ENCODE data around the gene RFTN2. TPM values are rescaled to one million over a fixed set of nuclear protein-coding genes. Genes with fewer than 3 reads are reported as not detected.
"Not testable (repeated sequence)": the region's sequence is repeated elsewhere in the genome, so short reads cannot be mapped to it uniquely, and the experiment has no call there.

Gene RFTN2
- total and polyA plus RNA-seq, 8 donors, result 4.5 to 35.2 (median 20.4) TPM

DNA sequence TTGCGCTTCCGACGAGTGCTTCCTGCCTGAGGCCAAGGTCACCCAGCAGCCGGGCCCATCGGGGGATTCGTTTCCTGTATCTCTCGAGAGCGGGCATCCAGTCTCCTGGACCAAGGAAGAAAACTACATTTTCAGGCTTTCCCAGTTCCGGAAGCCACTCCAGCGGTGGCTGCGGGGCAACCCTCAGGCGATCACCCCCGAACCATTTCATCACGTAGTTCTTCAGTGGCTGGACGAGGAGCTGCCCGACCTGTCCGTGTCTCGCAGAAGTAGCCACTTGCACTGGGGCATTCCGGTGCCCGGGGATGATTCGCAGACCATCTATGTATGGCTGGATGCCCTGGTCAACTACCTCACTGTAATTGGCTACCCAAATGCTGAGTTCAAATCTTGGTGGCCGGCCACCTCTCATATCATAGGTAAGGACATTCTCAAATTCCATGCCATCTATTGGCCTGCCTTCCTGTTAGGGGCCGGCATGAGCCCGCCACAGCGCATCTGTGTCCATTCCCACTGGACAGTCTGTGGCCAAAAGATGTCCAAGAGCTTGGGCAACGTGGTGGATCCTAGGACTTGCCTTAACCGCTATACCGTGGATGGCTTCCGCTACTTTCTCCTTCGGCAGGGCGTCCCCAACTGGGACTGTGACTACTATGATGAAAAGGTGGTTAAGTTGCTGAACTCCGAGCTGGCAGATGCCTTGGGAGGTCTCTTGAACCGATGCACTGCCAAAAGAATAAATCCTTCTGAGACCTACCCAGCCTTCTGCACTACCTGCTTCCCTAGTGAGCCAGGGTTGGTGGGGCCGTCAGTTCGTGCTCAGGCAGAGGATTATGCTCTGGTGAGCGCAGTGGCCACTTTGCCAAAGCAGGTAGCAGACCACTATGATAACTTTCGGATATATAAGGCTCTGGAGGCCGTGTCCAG lies 30.8 kb upstream of the RFTN2 start:
- TF ChIP-seq, protein P1, sequence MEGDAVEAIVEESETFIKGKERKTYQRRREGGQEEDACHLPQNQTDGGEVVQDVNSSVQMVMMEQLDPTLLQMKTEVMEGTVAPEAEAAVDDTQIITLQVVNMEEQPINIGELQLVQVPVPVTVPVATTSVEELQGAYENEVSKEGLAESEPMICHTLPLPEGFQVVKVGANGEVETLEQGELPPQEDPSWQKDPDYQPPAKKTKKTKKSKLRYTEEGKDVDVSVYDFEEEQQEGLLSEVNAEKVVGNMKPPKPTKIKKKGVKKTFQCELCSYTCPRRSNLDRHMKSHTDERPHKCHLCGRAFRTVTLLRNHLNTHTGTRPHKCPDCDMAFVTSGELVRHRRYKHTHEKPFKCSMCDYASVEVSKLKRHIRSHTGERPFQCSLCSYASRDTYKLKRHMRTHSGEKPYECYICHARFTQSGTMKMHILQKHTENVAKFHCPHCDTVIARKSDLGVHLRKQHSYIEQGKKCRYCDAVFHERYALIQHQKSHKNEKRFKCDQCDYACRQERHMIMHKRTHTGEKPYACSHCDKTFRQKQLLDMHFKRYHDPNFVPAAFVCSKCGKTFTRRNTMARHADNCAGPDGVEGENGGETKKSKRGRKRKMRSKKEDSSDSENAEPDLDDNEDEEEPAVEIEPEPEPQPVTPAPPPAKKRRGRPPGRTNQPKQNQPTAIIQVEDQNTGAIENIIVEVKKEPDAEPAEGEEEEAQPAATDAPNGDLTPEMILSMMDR (IDR thresholded peaks at IDR 0.05), result no peak
- Histone ChIP-seq H3K27me3 (no peaks in the 10 kb centered on the region), H3K4me1 (peaks cover 25 to 42% of the 10 kb centered on the region in 2 donors), H3K9me3 (no peaks in the 10 kb centered on the region), H3K36me3 (no peaks in the 10 kb centered on the region), H3K4me3 (peak overlapping the region; percentile 86 to 97), H3K27ac (peak overlapping the region; percentile 46 to 87)
- ATAC-seq (peak; percentile 8), DNase-seq (peak in 2 of 4 donors; percentile 1 to 17)
- intact Hi-C loops (cut with DNase I), result no loop called here

DNA sequence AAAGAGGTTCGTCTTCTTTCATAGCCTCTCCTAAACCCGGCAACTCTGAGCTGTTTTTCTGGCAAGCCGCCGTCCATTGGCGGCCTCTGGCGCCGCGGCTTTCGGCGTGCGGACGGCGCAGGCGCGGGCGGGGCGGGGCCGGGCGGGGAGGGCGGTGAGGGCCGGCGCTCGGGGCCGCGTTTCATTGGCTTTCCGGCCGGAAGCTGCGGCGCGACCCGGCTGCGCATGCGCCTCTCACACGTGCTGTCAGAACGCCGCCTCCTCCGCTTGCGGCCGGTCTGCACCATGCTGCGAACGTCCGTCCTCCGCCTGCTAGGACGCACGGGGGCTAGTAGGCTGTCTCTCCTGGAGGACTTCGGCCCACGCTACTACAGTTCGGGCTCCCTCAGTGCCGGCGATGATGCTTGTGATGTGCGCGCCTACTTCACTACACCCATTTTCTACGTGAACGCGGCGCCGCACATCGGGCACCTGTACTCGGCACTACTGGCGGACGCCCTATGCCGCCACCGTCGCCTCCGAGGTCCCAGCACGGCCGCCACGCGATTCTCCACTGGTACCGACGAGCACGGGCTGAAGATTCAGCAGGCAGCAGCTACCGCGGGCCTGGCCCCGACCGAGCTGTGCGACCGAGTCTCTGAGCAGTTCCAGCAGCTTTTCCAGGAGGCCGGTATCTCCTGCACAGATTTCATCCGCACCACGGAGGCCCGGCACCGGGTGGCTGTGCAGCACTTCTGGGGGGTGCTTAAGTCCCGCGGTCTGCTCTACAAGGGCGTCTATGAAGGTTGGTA lies 29.9 kb upstream of the RFTN2 start, which contains the start of gene MARS2:
TSS of gene MARS2 (plus strand) at position 249 of the 791 bp plus-strand sequence. CDS start at position 286, 37 bp downstream.
- intact Hi-C loops (cut with DNase I), result no loop called here
- ATAC-seq (peak; percentile 95), DNase-seq (peak; percentile 91 to 97 (median 96))
- Histone ChIP-seq H3K36me3 (no peaks in the 10 kb centered on the region), H3K27me3 (no peaks in the 10 kb centered on the region), H3K4me1 (peaks cover 25 to 42% of the 10 kb centered on the region in 2 donors), H3K27ac (peak within 1 kb of the TSS; percentile 78 to 87), H3K9me3 (no peaks in the 10 kb centered on the region), H3K4me3 (peak within 1 kb of the TSS; percentile 86 to 97)
- TF ChIP-seq, protein P1 (IDR thresholded peaks at IDR 0.05), result no peak

DNA sequence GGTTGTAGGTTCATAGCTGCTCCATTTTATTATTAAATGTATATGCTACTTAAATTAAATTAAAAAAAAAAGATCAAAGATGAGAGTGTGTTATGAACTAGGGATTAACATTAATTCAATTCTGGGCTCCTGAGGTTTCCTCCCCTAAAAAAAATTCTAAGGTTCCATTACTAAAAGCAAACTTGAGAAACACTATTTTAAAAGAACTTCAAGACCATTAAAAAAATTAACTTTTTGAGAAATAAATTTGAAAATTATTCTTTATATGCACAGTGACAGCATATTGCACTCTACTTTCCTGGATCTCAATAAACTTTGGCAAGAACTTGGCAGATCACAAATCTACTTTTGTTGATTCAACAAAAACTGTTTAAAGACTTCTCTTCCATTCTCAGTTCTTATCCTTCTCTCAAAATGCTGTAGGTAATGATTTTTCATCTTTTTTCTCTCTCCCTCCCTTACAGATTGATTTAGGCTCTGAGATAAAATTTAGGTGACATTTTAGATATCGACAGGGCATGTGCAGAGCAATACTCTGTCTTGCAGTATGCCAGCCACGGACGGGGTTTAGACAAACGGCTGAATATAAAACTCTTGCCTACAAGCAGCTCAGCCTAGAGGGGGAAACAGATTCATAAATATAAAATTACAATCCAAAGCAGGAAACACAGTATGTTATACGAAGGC lies 29.2 kb upstream of the RFTN2 start:
- Histone ChIP-seq H3K9me3 (no peaks in the 10 kb centered on the region), H3K27ac (peak overlapping the region; percentile 78 to 87), H3K36me3 (no peaks in the 10 kb centered on the region), H3K4me1 (peaks cover 25 to 42% of the 10 kb centered on the region in 2 donors), H3K27me3 (no peaks in the 10 kb centered on the region), H3K4me3 (peak overlapping the region; percentile 30 to 86)
- DNase-seq, result no peak
- peak; percentile 48 for ATAC-seq
- TF ChIP-seq, protein P1 (IDR thresholded peaks at IDR 0.05), result no peak
- intact Hi-C loops (cut with DNase I), result no loop called here

DNA sequence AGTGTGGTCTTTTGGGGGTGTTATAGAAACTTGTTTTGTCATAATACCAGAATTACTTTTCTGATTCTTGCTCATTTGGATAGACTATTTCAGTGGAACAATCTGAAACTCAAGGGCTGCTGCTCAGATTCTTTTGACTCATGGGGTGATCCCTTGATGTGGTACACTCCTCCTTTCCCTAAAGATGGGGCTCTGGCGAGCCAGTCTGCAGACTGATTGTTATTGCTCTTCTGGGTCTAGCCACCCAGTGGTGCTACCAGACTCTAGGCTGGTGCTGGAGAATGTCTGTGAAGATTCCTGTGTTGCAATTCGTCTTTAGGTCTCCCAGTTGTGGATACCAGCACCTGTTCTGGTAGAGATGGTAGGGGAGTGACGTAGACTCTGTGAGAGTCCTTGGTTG lies 25.6 kb upstream of the RFTN2 start:
- no peaks in the 10 kb centered on the region for H3K27me3 ChIP-seq
- ATAC-seq (no peak), DNase-seq (no peak)
- peaks cover 0 to 11% of the 10 kb centered on the region in 2 donors for H3K4me1 ChIP-seq
- no peak overlapping the region for H3K27ac ChIP-seq
- H3K36me3 ChIP-seq, result no peaks in the 10 kb centered on the region
- intact Hi-C loops (cut with DNase I), result no loop called here
- no peak overlapping the region for H3K4me3 ChIP-seq
- TF ChIP-seq, protein P1 (IDR thresholded peaks at IDR 0.05), result no peak
- H3K9me3 ChIP-seq, result no peaks in the 10 kb centered on the region

DNA sequence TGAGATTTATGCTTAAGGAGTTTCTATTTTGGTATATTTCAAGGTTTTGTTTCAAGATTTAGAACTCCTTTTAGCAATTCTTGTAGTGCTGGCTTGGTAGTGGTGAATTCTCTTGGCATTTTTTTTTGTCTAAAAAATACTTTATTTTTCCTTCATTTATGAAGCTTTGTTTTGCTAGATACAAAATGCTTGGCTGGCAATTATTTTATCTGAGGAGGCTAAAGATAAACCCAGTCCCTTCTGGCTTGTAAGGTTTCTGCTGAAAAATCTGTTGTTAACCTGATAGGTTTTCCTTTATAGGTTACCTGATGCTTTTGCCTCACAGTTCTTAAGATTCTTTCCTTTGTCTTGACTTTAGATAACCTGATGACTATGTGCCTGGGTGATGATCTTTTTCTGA lies 24.3 kb upstream of the RFTN2 start:
- H3K27ac ChIP-seq; DNase-seq; intact Hi-C loops (cut with DNase I); ATAC-seq; H3K9me3 ChIP-seq; H3K27me3 ChIP-seq; H3K36me3 ChIP-seq; H3K4me1 ChIP-seq; H3K4me3 ChIP-seq: not testable (repeated sequence)

DNA sequence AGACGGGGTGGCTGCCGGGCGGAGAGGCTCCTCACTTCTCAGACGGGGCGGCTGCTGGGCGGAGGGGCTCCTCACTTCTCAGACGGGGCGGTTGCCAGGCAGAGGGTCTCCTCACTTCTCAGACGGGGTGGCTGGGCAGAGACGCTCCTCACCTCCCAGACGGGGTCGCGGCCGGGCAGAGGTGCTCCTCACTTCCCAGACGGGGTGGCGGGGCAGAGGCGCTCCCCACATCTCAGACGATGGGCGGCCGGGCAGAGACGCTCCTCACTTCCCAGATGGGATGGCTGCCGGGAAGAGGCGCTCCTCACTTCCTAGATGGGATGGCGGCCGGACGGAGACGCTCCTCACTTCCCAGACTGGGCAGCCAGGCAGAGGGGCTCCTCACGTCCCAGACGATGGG lies 21.2 kb upstream of the RFTN2 start:
- H3K36me3 ChIP-seq; ATAC-seq; H3K9me3 ChIP-seq; H3K4me3 ChIP-seq; H3K4me1 ChIP-seq; H3K27me3 ChIP-seq; DNase-seq; H3K27ac ChIP-seq; intact Hi-C loops (cut with DNase I): not testable (repeated sequence)

DNA sequence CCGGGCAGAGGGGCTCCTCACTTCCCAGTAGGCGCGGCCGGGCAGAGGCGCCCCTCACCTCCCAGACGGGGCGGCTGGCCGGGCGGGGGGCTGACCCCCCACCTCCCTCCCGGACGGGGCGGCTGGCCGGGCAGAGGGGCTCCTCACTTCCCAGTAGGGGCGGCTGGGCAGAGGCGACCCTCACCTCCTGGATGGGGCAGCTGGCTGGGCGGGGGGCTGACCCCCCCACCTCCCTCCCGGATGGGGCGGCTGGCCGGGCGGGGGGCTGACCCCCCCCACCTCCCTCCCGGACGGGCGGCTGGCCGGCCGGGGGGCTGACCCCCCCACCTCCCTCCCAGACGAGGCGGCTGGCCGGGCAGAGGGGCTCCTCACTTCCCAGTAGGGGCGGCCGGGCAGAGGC lies 20.6 kb upstream of the RFTN2 start:
- H3K4me1 ChIP-seq; intact Hi-C loops (cut with DNase I); H3K27me3 ChIP-seq; H3K4me3 ChIP-seq; DNase-seq; H3K36me3 ChIP-seq; ATAC-seq; H3K27ac ChIP-seq; H3K9me3 ChIP-seq: not testable (repeated sequence)

DNA sequence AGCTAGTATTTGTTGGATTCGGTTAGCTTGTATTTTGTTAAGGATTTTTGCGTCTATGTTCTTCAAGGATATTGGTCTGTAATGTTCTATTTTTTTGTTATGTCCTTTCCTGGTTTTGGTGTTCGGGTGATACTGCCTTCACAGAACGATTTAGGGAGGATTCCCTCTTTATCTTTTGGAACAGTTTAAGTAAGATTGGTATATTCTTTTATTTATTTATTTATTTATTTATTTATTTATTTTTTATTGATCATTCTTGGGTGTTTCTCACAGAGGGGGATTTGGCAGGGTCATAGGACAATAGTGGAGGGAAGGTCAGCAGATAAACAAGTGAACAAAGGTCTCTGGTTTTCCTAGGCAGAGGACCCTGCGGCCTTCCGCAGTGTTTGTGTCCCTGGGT lies 19.8 kb upstream of the RFTN2 start:
- ATAC-seq; H3K9me3 ChIP-seq; intact Hi-C loops (cut with DNase I); DNase-seq; H3K36me3 ChIP-seq; H3K27ac ChIP-seq; H3K27me3 ChIP-seq; H3K4me1 ChIP-seq; H3K4me3 ChIP-seq: not testable (repeated sequence)

All from left lung (tissue), 10 donors.